GM18873 (cell line): ENCODE measurements around the gene CYP2J2.
A peak's percentile ranks its signal among the peaks of the same experiment; 100 is the strongest.
"Not testable (repeated sequence)": the region's sequence is repeated elsewhere in the genome, so short reads cannot be mapped to it uniquely, and the experiment has no call there.

Source experiments
- ATAC-seq: cut with Tn5 transposase; IDR thresholded peaks from one replicate; pipeline ENCODE4 v1.9.1; 2021; ENCODE audit warnings: mild to moderate bottlenecking, moderate library complexity, moderate number of reproducible peaks; ENCODE audit not compliant: unreplicated experiment, low FRiP score

The CYP2J2 gene

GRCh38 chr1:59926381-59927123 is at the start of gene CYP2J2:
TSS of gene CYP2J2 (minus strand) at chr1:59926773. CDS start at chr1:59926746, 27 bp downstream.
- ATAC-seq: no peak

- no peak for ATAC-seq
These were observed 47.1 kb upstream of the CYP2J2 start for GRCh38 chr1:59973719-59974118.

GRCh38 chr1:59972216-59972927 is 45.8 kb upstream of the CYP2J2 start:
- ATAC-seq: no peak

DNA sequence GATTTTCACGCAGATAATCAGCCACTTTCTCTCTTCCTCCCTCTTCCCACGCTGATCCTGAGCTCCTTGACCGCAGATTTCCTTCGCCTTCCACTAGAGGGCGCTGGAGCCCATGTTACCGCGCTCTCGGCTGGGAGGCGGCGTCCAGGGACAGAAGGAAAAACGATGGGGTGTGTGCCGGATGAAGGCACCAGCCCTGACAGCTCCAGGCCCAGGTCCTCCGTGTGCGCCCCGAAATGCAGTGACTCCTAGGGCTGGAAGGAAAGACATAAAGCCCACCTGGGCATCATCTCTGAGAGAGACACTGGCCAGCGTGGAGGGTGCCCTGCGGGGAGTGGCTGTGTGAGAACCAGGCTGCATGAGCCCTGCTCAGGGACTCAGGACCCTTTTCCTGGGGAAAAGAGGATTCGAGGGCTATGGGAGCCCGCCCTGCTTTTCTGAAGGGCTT is 44.9 kb upstream of the CYP2J2 start:
- ATAC-seq: no peak

- ATAC-seq: not testable (repeated sequence)
These were observed 43.1 kb upstream of the CYP2J2 start for GRCh38 chr1:59969542-59970175.

GRCh38 chr1:59968746-59969145 is 42.2 kb upstream of the CYP2J2 start:
- not testable (repeated sequence) for ATAC-seq

- no peak for ATAC-seq
These were observed 41.2 kb upstream of the CYP2J2 start for GRCh38 chr1:59967780-59968179.

DNA sequence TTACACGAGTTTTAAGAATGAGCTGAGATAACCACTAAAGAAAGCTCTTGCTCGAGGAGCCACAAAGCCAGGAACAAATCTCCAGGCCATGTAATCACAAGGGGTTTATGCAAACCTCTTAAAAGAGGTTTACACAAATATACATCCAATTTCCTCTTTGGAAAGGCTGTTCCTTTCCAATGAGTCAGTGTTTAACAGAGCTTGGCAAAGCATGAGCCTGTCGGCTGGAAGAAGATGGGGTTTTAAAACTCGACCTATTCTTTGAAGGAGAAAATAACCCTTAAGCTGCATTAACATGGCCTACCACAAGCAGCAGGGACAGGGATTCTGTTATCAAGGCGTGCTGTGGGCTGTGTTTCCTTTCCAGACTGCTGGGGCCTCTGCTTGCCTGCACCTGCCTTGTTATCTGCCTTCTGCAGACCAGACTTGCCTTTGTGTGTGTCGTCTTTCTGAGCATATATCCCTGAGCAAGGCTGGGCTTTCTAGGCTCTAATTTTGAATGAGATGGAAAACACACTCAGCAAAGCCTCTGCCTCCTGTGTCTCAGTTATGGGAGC is 40.6 kb upstream of the CYP2J2 start:
- no peak for ATAC-seq

DNA sequence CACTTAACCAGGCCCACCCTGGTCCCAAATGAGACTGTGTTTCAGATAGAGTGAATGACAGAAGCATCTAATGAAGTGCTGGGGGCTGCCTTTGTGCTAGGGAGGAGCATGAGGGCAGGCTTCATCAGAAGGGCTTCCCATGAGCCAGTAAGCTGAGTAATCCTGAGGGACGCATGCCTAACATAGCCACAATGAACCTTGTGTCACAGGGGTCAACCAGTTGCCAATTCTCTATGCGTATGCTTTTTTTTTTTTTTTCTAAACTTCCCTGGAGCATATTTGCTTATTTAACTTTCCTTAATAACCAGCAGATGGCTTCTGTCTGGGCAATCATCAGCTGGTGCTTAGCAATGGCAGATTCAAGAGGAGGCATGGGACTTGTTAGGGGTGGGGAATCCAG is 25.5 kb upstream of the CYP2J2 start:
- no peak for ATAC-seq

DNA sequence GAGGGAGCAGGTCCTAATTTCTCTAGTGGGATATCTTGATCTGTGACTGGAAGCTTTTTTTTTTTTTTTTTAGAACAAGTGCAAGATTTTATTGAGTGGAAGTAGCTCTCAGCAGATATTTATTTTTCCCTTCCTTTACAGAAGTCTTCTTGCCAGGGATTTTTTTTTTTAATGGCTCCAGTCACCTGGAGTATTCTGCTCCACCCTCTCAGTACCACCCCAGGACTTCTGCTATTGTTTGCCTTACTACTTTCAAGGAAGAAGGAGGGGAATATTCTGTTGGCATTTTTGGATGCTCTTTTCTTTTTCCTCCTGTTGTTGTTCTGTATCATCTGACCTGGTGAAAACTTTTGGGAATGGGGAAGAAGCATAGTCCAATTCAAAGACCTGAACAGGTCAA is 23.1 kb upstream of the CYP2J2 start:
- no peak for ATAC-seq

DNA sequence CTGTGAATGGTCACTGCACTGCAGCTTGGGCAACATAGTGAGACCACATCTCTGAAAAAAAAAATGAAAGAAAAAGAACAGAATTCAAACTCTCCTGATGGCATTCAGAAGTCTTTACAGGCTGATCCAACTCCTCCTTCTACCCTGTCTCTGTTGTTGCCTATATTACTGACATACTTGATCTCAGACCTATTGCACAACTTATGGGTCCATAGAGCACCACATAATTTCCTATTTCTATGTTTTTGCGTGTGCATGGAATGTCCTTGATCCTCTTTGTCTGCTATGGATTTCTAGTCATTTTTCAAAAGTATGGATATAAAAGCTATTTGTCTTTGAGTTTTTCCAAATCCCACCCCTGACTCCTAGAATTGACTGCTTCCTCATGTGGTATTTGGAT is 22.4 kb upstream of the CYP2J2 start:
- no peak for ATAC-seq

DNA sequence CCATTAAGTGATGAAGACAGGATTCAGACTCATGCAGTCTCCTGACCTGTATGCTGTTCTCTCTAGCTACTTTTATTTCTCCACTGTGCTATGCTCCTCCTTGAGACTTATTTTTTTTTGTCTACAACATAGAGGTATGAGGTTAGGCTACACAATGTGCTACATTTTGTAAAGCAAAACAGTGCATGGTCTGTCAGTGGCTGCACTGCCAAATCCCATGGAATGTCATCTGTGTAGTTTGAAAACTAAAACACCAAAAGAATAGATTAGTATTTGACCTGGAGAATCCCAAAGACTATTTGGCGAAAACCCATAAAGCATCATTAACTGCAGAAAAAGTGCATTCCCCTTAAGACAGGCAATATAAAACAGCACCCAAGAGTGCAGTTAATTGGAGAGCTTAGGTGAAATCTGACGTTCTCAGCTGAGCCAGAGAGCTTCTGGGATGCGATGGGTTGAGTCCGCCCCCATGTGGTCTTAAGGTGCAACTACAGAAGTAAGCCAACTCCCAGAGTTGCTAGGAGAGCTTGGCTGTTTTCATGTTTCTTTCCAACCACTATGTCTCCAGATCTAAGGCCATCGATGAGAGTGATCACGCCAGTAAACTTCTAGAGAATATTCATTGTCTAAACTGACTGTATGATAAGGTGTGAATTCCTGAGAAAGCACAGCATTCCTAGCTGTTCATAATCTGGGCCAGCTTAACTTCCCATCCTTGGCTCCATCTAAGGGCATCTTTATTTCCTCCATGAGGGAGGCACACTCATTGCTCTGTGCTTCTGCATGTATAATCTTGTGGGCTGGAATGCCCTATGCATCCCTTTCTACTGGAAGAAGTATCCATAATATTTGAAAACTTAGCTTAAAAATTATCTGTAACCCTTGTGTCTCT is 20.7 kb upstream of the CYP2J2 start:
- peak; percentile 75 for ATAC-seq

DNA sequence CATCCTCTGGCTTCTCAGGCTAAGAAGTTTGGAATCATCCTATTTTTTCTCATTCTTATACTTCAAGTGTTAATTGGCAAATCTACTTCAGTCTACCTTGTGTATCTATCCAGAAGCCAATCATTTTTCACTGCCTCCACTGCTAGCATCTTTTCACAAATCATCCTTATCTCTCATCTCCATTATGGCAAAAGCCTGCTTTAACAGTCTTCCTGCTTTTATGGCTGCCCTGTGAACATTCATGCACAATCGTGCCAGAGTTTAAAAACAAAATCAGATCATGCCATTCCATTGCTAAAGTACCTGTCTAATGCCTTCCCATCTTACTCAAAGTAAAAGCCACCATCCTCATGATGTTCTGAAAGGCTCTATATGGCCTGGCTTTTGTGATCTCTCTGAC is 19.2 kb upstream of the CYP2J2 start:
- no peak for ATAC-seq

GRCh38 chr1:59939393-59939792 is 12.8 kb upstream of the CYP2J2 start:
- no peak for ATAC-seq

DNA sequence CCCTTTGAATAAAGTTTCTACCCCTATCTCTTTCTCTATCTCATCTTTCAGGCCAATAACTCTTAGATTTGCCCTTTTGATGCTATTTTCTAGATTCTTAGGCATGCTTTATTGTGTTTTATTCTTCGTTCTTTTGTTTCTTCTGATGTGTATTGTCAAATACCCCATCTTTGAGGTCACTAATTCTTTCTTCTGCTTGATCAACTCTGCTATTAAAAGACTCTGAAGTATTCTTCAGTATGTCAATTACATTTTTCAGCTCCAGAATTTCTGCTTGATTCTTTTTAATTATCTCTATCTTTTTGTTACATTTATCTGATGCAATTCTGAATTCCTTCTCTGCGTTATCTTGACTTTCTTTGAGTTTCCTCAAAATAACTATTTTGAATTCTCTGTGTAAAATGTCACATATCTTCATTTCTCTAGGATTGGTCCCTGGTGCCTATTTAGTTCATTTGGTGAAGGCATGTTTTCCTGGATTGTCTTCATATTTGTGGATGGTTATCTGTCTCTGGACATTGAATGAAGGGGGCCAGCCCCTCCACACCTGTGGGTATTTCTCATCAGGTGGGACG is 11.2 kb upstream of the CYP2J2 start:
- ATAC-seq: no peak

DNA sequence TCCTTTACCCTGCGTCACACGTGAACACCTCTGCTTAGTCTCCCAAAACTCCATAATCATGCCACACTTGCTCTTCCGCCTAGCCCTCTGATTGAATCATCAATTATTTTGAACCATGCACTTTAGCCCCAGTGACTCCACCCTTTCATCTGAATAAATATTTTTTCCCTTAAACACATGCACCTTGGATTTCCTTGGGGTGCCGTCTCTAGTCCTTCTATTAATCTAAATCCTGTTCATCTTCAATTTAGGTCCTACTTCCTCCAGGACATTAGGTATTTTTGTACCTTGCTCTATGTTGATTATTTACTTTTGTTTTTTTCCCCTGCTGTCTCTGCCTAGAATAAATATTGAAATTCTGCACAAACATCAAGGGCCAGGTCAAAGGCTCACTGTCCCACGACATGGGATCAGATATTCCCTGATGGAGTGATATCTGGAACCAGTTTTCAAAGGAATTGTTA is 9.8 kb upstream of the CYP2J2 start:
- no peak for ATAC-seq

- ATAC-seq: no peak
These were observed 2.4 kb upstream of the CYP2J2 start for GRCh38 chr1:59928996-59929395.

GRCh38 chr1:59927213-59927612 is 640 bp upstream of the CYP2J2 start:
- ATAC-seq: no peak

GRCh38 chr1:59924653-59925052 is 1.9 kb downstream of the CYP2J2 start:
- no peak for ATAC-seq
